Right kidney (tissue), 1 donor: Measurements from ENCODE around the gene MYO1E.

ENCODE experiments used
- DNase-seq: peaks from one replicate; pipeline ENCODE4 v3.0.0-alpha.2; 2016

Gene MYO1E

GRCh38 chr15:59260090-59260489 lies 112.6 kb downstream of the MYO1E start:
- no peak for DNase-seq

- DNase-seq, result no peak
Observed at GRCh38 chr15:59259137-59259943, 113.3 kb downstream of the MYO1E start.

GRCh38 chr15:59258317-59258716 lies 114.4 kb downstream of the MYO1E start:
- no peak for DNase-seq

- DNase-seq, result no peak
Observed at GRCh38 chr15:59257140-59257539, 115.5 kb downstream of the MYO1E start.

GRCh38 chr15:59256482-59256881 lies 116.2 kb downstream of the MYO1E start:
- no peak for DNase-seq

GRCh38 chr15:59255680-59256336 lies 116.9 kb downstream of the MYO1E start:
- DNase-seq, result no peak

GRCh38 chr15:59252137-59252536 lies 120.5 kb downstream of the MYO1E start:
- DNase-seq, result no peak

GRCh38 chr15:59251001-59251845 lies 121.4 kb downstream of the MYO1E start:
- DNase-seq, result no peak

- no peak for DNase-seq
Observed at GRCh38 chr15:59250249-59250648, 122.4 kb downstream of the MYO1E start.

GRCh38 chr15:59249816-59250215 lies 122.9 kb downstream of the MYO1E start:
- no peak for DNase-seq

- DNase-seq, result no peak
Observed at GRCh38 chr15:59247364-59247763, 125.3 kb downstream of the MYO1E start.

GRCh38 chr15:59245559-59245958 lies 127.1 kb downstream of the MYO1E start:
- DNase-seq, result no peak

- DNase-seq, result no peak
Observed at GRCh38 chr15:59244337-59244736, 128.3 kb downstream of the MYO1E start.

GRCh38 chr15:59243622-59244021 lies 129.0 kb downstream of the MYO1E start:
- no peak for DNase-seq

GRCh38 chr15:59242649-59243048 lies 130.0 kb downstream of the MYO1E start:
- no peak for DNase-seq

- no peak for DNase-seq
Observed at GRCh38 chr15:59240036-59240435, 132.6 kb downstream of the MYO1E start.

- DNase-seq, result no peak
Observed at GRCh38 chr15:59237924-59238331, 134.7 kb downstream of the MYO1E start.

GRCh38 chr15:59237119-59237855 lies 135.4 kb downstream of the MYO1E start:
- DNase-seq, result no peak

GRCh38 chr15:59236394-59236793 lies 136.3 kb downstream of the MYO1E start:
- no peak for DNase-seq

- DNase-seq, result no peak
Observed at GRCh38 chr15:59232476-59232875, 140.2 kb downstream of the MYO1E start.

- DNase-seq, result no peak
Observed at GRCh38 chr15:59230531-59231055, 142.1 kb downstream of the MYO1E start.

- DNase-seq, result no peak
Observed at GRCh38 chr15:59229453-59229852, 143.2 kb downstream of the MYO1E start.
